Fibroblast of skin of right quadriceps (primary cell): ENCODE data around the gene SPRING1.

ENCODE experiments used
- DNase-seq: peaks from one replicate; pipeline ENCODE4 v3.0.0-alpha.2; 2013

SPRING1 gene

DNA sequence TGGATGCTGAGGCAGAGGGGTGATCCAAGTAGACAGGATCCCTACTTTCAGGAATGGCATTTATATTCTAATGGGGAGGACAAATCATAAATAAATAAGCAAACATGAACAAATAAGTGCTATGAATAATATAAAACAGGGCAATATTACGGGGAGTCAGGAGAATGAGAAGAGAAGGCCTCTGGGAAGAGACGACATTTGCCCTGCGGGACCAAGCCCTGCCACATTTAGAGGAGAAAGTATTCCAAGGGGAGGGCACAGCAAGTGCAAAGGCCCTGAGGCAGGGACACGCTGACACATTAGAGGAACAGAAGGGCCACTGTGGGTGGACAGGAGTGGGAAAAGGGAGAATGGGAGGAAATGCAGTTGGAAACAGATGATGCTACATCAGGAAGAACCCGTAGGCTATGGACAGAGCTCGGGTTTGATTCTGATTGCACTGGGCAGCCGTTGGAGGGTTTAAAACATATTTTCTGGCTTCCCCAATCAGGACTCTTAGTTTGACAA, 1.6 kb upstream of the SPRING1 start:
- no peak for DNase-seq

DNA sequence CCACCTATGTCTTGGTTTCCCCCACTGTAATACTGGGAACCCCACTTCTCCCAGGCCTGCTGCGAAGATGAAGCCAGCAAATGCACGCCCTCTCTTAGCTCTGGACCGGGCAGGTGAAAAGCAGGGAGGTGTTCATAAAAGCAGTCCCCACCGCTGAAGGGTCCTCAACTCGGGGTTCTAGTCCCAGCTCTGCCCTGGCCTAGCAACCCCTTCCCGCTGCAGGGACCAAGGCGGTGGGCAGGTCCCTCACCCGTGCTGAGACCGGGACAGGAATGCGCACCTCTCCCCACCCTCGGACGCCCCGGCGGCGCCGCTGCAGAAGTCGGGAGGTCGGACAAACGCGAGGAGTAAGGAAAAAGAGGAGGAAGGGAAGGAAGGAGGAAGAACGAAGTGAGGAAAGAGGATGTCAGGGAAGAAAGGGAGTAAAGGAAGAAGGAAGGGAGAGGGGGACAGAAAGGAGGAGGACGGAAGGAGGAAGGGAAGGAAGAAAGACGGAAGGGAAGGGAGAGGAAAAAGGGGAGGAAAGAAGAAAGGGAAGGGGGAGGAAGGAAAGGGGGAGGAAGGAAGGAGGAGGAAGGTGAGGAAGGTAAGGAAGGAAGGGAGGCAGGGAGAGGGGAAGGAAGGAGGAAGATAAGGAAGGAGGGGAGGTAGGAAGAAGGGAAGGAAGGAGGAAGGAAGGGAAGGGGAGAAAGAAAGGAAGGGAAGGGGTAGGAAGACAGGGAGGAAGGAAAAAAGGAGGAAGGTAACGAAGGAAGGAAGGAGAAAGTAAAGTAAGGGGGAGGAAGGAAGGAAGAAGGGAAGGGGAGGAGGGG, 701 bp downstream of the SPRING1 start:
- no peak for DNase-seq

DNA sequence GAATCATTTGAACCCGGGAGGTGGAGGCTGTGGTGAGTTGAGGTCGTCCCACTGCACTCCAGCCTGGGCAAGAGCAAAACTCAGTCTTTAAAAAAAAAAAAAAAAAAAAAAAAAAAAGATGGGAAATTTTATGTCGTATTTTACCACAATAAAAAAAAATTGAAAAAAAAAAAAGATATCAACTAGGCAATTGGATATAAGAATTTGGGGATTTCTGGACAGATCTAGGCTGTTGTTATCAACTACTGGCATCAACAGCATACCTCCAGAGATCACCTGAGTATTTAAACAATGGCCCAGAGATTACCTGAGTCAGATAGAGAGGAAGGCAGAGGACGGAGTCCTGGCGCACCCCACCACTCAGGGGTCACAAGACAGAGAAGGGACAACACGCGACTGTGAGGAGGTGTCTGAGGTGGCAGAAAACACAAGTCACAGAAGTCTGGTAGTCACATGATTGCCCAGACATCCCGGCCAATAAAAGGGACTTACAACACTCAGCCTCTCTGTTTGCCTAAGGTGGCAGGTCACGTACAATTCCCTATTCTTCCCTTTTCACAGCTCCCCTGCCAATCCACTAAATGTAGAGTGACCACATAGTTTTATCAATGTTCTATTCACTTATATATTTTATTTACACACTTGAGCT, 1.8 kb downstream of the SPRING1 start:
- no peak for DNase-seq

DNA sequence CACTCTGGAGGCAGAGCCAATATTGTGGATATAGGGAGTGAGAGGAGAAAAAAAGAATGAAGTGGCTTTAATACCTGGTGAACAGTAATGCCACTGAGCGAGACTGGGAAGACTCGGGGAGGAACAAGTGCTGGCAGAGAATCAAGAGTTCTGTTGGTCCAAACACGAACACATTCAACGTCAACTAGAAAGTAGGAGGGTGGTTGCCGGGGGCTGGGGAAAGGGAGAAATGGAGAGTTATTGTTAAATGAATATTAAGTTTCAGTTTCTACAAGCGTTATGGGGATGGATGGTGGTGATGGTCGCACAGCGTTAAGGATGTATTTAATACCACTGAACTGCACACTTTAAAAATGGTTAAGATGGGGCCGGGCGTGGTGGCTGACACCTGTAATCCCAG, 2.8 kb downstream of the SPRING1 start:
- DNase-seq = no peak

DNA sequence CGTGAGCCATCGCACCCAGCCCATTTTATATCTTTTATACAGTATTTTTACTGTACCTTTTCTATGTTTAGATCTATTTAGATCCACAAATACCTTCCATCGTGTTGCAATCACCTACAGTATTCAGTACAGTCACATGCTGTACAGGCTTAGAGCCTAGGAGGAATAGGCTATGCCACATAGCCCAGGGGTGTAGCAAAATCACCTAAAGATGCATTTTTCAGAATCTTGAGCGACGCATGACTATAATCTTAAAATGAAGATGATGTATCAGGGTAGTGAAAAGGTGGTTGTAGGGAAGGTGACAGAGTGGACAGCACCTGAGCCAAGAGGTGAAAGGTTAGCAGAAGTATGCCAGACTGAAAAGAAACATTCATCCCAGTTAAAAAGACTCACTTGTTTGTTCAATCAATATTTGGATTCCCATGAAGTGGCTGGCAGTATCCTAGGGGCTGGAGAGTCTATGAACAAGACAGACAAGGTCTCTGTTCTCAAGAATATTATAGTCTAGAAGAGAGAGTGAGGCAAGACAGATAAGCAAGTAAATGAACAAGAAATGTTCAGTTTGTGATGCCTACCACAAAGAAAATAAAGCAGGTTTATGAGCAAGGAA, 3.6 kb downstream of the SPRING1 start:
- DNase-seq = no peak

DNA sequence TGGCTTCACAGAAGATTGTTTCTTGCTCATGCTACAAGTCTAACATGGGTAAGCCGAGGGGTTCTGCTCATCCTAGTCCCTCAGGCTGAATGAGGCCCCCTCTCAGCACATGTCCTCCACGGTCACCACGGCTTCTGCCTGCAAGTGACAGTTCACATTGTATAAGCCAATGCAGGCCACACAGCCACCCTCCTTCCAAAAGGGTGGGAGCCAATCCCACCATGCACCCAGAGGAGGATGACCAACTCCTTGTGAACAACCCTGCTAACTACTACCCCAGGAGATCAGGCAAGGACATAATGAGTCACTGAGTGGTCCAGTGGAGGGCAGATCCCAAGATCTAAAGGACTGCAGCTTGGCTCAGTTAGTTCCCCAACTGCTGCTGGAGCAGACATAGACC, 6.1 kb downstream of the SPRING1 start:
- no peak for DNase-seq

DNA sequence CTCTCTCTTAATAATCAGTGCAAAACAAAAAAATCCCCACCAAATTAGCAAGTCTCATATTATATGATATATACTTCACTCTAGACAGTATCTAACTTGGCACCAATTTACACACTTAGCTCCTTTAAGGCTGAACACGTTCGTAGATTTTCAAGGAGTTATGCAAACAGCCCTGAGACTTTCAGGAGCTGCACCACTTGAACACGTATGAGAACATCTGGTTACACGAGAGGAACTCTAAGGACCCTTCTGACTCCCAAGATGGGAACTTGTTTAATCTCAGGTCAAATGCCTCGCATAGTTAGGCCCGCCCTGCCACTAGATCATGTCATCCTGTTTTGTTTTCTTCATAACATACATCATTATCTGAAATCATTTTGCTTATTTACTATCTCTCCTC, 10.0 kb downstream of the SPRING1 start:
- no peak for DNase-seq

DNA sequence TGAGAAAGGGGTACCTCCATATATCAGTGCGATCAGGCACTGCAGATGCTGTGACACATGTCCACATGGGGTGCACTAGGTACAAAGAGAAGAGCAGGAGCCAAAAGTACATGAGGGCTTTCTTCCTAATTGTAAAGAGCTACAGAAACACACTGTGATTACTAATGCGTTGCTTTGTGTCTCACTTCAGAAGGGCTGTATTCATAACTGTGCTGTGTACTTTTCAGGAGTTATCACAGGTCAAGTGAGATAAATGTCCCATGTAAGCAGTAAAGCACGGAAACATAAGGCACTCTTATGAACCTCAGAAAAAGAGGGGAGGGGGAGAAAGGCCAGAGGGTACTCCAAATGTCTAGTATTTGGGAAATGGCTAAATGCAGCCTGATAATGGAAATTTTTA, 10.6 kb downstream of the SPRING1 start:
- DNase-seq = no peak

DNA sequence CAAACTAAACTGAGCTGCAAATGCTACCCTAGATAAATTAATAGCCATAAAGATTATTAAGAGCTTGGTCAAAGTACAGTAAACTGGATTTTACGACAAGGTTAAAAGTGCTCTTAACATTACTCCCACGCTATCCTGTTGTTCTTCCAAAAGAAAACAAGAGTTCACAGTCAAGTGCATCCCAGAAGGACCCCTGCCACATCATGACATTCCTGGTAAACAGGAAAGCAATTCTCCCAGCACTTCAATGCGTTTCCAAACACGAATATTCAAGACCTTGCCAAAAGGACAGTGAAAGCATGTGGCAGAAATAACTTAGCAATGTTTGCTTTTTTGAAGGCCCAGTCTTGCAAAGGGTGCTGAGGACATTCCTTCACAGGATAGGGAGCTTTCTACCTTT, 11.2 kb downstream of the SPRING1 start:
- DNase-seq = no peak

DNA sequence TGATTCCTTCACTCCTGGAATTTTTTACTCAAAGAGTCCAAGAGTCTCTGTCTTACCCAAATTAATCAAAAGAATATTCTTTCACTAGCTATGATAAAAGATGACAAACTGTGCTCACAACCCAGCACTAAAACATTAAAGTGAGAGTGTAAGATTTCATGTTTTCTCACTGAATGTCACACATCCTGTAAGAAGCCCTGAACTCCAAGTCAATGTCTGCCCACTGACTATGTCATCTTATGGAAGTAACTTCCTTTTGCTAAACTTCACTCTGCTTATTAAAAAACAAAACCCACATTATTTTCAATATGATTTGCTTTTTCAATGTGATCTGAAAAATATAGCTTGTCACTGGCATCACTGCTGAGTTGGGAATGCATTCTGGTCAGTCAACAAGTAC, 15.6 kb downstream of the SPRING1 start:
- no peak for DNase-seq

DNA sequence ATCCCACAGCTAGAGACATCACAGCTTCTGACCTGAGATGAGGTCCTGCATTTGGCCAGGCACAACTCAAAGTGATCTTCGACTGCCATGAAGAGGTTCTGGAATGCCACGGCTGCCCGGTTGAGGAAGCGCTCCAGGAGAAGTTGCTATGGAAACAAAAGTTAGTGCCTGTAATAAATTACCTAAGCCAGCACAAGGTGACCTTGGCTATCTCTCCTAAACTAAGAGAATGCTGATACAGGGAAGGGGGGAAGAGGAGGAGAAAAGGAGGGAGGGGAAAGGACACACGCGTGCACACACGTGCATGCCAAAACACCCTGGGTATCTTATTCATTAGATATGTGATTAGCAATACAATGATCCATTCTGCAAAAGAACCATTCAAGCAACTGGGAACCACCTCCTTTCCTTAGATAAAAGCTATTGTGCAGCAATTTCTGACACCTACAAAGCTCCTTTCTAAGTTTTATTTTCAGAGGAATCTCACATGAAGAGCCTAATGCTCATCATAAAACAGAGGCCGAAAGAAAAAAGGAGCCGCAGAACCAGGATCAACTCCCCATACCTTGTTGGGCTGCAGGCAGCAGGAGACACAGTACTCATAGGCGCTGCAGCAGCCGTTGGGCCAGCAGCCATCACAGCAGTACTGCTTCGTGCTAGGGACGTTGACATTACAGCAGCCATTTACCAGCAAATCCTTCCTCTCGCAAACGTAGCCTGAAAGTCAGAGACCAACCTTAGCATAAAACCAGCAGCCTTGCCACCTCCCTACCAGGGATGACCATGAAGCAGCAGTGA, 17.9 kb downstream of the SPRING1 start:
- no peak for DNase-seq

DNA sequence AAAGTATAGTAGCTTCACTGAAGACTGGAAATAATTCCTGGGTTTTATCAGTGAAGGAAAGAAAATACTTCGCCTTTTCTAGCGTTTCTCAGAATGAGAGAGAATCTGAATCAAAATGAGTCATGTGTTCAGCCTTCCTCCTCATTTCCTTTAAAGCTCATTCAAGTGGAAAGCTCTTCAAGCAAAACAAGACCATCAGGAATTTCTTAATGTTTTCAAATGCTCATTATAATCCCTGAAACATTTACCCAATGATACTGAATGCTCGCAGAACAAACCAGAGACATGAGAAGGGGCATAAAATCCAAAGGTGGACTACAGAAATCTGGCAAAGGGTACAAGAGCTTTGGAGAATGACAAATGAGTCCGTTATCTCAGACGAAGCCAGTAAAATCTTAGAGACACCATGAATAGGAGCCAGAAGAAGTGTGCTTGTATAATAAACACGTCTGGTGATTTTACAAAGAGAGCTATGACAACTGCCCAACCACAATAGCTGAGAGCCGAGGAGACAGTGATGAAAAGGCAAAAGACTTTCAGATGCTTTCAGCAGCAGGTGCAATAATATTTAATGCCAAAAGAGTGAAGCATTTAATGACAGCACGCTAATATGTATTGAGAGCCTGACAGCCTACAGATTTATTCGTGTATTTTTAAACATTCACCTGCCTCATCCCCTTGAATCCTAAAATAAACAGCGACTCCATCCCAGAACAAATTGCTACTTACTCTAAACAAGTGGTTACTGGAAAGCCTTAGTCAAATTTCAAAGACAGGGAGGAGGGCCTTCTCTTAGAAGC, 19.0 kb downstream of the SPRING1 start:
- no peak for DNase-seq

DNA sequence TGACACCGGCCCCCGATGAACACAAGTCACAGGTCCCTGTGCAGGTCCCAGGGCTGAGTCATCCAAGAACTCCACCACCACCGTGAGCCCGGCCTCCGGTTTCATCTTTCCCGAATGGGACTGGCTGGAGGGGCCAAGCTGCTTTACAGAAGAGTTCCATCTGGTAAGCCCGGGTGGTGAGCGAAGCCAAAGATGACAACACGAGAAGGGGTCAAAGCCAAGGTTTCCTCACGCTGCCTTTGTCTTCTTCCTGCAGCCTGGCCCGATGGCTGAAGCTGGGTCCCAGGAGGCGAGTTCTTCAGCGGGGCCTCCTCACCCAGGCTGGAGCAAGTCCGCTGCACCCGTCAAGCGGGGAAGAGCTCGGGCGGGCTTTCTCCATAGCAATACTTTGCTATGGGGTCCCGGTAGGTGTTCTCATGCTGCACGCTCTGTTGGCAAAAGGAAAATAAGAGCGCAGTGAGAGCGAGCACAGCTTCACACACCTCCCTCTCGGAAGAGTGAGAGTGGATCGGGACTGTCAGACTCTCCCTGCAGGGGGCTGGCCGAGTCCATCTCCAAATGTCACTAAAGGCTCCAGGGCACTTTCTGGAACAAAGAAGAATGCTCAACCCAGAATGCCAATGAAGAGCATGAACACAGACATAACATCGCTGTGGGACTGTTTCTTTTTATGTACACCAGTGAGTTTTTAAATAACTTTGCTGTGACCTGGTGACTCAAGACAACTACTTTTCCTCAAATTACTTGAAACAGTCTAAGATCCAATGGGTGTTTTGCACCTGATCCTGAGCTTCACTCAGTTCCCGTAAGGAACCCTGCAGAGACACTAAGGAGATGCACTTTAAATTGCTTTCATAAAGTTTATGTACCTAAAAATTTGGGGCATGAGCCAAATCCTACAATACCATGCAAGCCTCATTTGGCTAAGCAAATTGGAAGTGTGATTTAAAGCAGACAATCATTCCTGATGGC, 20.1 kb downstream of the SPRING1 start:
- no peak for DNase-seq

DNA sequence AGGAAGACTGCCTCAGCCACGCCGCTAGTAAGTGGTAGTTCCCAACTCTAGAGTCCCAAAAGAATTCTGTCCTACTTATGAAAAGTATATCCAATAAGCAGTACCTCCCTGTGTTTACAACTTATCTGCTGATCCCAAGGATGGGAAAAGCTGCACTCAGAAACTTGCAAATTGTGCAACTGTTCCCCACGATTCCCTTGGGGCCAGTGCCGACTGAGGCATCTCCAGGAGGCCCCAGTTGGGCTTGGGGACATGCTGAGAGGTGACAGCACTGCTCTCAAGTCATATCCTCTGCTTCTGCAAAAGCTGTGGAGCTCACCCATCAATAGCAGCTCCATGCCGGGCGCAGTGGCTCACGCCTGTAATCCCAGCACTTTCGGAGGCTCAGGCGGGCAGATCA, 23.7 kb downstream of the SPRING1 start:
- no peak for DNase-seq

DNA sequence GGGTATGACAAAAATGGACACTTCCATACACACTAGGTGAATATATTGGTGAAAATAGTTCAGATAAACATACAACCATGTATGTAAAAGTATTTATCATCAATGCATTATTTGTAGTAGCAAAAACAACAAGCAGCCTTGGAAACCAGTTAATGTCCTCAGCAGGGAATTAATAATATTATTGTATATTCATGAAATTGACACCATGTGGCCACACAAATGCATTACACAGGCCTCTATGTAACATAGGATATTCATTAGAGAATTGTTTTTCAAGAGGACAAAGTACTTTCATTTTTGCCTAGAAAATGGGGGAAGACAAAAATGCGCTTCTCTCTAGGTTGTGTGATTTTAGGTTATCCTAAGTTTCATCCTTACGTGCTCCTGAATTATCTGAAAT, 24.3 kb downstream of the SPRING1 start:
- no peak for DNase-seq

DNA sequence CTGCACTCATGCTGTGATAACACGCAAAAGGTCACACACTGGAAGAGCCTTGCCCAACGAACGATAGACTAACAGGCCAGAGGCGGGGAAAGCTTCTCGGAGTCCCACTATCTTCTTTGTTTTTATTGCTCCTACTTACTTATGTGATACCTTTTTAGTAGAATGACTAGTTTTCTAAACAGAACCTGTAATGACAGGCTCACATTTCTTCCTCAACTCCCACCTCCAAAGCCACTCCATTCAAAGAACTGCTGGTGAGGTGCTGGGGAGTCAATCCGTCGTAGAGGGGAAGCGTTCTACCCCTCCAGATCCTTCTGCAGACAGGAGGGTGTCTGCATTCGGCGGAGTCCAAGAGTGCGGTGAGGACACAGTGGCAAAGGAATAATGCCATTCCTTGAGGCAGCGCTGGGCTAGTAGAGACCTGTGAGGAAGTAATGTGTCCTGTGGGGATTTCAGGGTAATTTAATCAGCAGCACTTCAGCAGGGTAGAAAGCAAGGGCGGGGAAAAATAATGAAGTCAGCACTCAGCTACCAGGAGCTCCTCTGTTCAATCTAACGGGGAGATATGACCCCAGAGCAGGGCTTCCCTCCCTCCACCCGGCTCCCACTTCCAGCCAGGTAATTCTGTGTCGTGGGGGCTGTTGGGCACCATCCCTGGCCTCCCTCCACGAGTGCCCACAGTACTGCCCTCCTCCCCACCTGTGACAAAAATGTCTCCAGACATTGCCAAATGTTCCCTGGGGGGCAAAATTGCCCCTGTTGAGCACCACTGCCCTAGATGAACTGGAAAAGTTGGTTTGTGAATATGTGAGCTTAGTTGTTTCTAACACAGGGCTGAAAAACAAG, 25.2 kb downstream of the SPRING1 start:
- DNase-seq = no peak

DNA sequence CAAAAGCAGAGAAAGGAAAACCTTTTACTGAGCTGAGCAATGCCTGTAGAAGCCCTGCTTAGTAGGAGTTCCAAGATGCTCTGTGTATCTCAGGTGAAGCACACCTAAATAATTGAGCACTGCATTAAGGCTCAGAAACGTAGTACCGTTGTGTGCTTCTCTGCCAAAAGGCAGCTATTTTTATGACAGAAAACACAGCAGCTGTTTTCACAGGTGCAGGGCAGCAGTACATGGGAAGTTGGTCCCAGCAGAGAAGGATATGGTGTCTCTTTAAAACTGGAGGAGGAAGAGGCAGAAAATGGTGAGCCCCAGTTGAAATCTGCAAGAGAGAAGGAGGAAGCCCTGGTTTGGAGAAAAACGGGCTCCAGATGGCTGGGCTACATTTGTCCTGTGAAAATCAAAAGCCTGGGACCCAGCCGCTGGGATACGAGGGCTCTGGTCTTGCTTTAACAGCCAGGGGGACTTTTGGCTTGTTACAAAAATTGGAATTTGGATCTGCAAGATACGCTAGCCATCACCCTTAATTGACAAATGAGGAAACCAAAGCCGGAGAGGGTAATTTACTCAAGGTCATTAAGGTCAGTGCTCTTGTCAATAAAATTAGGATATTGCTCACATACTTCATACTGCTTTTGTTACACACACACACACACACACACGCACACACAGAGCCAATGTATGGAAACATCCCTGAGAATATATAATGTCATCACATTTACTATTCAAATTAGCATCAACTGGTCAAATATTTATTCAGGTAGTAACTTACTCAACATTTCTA, 27.3 kb downstream of the SPRING1 start:
- DNase-seq = no peak

DNA sequence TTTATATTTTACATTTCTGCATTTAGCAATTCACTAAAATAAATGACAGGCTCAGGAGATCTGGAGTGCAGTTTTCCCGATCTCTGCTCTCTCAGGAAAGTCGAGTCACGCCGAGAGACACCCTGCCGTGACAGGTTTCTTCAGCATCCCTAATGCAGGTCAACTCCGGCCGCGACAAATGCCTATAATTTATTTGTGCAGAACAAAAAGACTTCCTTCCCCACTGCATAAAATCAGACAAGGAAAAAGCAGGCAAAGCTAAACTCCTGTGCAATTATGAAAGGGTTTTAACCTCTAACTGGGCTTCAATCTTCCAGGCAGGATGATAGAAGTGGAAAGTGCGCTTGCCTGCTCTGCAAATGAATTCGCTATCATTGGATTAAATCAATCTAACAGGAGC, 28.1 kb downstream of the SPRING1 start:
- no peak for DNase-seq
